Bronchial epithelial cell (primary cell): ENCODE data around the gene LIX1. TPM values are rescaled to one million over a fixed set of nuclear protein-coding genes. Genes with fewer than 3 reads are reported as not detected.
"Not testable (repeated sequence)": the region's sequence is repeated elsewhere in the genome, so short reads cannot be mapped to it uniquely, and the experiment has no call there.

Source experiments
- DNase-seq: peaks from one replicate; pipeline ENCODE4 v3.0.0-alpha.2; 2010; ENCODE audit warnings: low read depth
- FAIRE-seq: peaks from 2 replicates; lab custom pipeline; 2011; peaks lifted over from hg19 to GRCh38; lab: Jason Lieb, UNC
- H3K27me3 ChIP-seq: 2 replicates; pipeline ENCODE4 v1.5.1; 2011; ENCODE audit warnings: low read length; ENCODE audit not compliant: control insufficient read depth, insufficient read depth
- H3K36me3 ChIP-seq: 2 replicates; pipeline ENCODE4 v1.5.1; 2011; ENCODE audit warnings: low read length; ENCODE audit not compliant: control insufficient read depth, insufficient read depth
- H3K4me3 ChIP-seq: 2 replicates; pipeline ENCODE4 v1.5.1; 2011; ENCODE audit warnings: mild to moderate bottlenecking, low read depth, low read length, control low read depth
- total RNA-seq: library from RNA; depleted of rRNA; stranded (reverse); fragments of >200 nt; gene quantifications from 2 replicates; pipeline ENCODE4 v1.2.1, GENCODE V29; 2014
- TF ChIP-seq, protein P1 (sequence below): IDR thresholded peaks from 2 replicates; pipeline ENCODE4 v1.5.1; 2011; ENCODE audit warnings: mild to moderate bottlenecking, moderate library complexity, low read length, control low read depth, inconsistent platforms; ENCODE audit not compliant: insufficient read depth, severe bottlenecking

Gene LIX1
- total RNA-seq, 1 donor from 2014 or later = not detected

DNA sequence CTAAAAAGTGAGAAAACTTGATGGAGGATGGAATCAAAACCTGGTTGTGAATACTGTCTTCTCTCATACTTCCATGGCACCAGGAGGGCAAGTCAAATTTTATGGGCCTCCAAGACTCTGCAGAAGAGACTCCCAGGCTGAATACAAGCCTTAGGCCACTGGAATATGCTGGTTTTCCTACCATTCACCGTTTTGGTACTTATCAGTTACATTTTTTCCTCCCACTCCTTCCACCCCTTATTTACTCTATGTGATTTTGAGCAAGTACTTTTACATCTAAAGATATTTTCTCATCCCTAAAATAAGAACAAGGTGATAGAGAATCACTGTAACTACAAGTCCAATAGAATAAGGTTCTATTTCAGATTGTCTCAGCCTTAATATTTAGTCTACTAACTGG lies 8.0 kb upstream of the LIX1 start:
- DNase-seq (no peak), FAIRE-seq (no peak)
- TF ChIP-seq, protein P1, sequence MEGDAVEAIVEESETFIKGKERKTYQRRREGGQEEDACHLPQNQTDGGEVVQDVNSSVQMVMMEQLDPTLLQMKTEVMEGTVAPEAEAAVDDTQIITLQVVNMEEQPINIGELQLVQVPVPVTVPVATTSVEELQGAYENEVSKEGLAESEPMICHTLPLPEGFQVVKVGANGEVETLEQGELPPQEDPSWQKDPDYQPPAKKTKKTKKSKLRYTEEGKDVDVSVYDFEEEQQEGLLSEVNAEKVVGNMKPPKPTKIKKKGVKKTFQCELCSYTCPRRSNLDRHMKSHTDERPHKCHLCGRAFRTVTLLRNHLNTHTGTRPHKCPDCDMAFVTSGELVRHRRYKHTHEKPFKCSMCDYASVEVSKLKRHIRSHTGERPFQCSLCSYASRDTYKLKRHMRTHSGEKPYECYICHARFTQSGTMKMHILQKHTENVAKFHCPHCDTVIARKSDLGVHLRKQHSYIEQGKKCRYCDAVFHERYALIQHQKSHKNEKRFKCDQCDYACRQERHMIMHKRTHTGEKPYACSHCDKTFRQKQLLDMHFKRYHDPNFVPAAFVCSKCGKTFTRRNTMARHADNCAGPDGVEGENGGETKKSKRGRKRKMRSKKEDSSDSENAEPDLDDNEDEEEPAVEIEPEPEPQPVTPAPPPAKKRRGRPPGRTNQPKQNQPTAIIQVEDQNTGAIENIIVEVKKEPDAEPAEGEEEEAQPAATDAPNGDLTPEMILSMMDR = no peak
- H3K36me3 ChIP-seq = no peaks in the 10 kb centered on the region
- no peak overlapping the region for H3K4me3 ChIP-seq
- H3K27me3 ChIP-seq = no peaks in the 10 kb centered on the region

DNA sequence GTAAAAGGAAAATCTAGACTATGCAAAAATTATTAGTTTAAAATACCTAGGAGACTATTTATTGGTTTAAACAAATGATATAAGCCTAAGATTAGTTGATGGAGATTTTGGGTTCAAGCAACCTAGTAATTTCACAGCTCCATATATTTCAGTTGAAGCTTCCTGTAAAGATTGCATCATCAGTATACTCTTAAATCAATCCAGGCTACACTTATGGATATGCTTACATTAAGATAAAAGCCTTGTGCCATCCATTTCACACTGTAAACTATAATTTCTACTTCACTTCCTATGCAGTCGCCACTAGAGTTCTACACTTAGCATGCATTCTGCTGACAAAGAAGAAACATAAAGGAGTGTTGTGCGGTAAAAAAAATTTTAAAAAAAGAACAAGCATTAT lies 7.3 kb upstream of the LIX1 start:
- Histone ChIP-seq H3K4me3 (no peak overlapping the region), H3K27me3 (no peaks in the 10 kb centered on the region), H3K36me3 (no peaks in the 10 kb centered on the region)
- TF ChIP-seq, protein P1 = no peak
- no peak for FAIRE-seq
- no peak for DNase-seq

DNA sequence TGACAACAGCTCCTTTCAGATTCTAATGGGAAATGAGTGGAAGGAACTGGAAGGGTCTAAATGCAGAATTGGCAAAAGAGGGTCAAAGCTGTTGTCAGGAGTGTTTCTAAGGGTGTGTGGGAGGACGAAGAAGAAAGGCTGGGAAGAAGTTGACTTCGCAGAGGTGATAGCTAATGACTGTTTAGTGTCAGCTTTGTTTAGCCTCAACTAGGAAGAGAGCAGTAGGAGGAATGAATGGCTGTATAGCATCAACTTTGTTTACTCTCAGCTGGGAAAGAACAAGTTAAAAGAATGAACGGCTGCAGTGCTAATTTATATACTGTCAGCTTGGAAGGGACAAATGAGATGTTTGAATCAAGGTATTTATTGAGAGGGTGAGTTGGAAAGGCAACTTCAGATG lies 5.9 kb upstream of the LIX1 start:
- DNase-seq (no peak), FAIRE-seq (no peak)
- TF ChIP-seq, protein P1 = no peak
- H3K36me3 ChIP-seq = no peaks in the 10 kb centered on the region
- no peaks in the 10 kb centered on the region for H3K27me3 ChIP-seq
- no peak overlapping the region for H3K4me3 ChIP-seq

DNA sequence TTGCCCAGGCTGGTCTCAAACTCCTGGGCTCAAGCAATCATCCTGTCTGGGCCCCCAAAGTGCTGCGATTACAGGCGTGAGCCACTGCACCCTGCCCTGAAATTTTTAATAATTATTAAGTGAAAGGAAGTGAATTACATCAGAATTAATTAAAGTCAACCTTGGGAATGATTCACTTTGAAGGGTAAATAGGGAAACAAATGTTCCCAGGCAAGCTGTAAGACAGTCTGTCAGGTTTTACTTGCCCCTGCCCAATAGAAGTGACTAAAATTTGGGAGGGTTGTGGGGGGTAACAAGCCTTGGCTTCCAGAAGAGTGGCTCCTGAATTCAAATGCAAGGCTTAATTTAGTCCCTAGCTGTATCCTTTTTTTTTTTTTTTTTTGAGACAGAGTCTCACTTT lies 1.3 kb upstream of the LIX1 start:
- TF ChIP-seq, protein P1 = no peak
- Histone ChIP-seq H3K27me3 (no peaks in the 10 kb centered on the region), H3K36me3 (no peaks in the 10 kb centered on the region), H3K4me3 (no peak overlapping the region)
- DNase-seq (no peak), FAIRE-seq (no peak)

DNA sequence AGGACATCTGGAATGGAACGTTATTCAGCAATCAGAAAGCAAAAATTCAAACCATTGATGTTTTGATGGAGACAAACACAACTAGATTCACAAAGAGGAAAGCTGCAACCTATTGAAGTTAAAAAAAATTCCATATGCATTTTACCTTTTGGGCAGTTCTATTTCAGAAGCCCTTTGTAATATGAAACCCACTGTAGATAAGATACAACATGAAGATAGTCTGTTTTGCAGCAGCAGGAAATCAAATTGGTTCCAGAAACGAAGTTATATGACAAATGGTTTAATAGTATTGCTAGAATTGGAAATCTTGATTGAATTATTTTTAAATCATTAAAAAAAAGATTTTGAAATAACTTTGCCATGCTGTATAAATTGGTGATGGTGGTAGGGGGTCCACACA lies 872 bp downstream of the LIX1 start:
- DNase-seq (no peak), FAIRE-seq (no peak)
- H3K27me3 ChIP-seq = peaks cover 1% of the 10 kb centered on the region
- H3K4me3 ChIP-seq = no peak overlapping the region
- H3K36me3 ChIP-seq = no peaks in the 10 kb centered on the region
- TF ChIP-seq, protein P1 = no peak

DNA sequence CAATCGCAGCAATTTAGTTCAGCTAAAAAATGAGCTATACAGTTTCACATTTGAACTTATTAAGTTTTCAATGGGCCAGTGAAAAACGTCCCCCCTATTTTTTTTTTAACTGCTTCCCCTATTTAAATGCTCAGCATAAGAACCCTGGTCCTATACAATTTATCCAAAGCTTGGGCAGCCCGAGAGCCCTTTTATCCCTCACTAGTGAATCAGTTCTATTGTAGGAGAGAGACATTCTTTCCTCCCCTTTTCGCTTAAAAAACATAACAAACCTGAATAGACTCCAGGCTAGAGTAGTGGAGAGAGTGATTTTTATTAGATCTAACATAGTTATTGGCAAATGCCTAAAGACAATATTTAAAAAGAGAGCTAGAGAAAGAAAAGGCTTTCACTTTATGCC lies 1.4 kb downstream of the LIX1 start:
- H3K36me3 ChIP-seq = no peaks in the 10 kb centered on the region
- peaks cover 1% of the 10 kb centered on the region for H3K27me3 ChIP-seq
- FAIRE-seq = no peak
- TF ChIP-seq, protein P1 = no peak
- DNase-seq = no peak
- H3K4me3 ChIP-seq = no peak overlapping the region

DNA sequence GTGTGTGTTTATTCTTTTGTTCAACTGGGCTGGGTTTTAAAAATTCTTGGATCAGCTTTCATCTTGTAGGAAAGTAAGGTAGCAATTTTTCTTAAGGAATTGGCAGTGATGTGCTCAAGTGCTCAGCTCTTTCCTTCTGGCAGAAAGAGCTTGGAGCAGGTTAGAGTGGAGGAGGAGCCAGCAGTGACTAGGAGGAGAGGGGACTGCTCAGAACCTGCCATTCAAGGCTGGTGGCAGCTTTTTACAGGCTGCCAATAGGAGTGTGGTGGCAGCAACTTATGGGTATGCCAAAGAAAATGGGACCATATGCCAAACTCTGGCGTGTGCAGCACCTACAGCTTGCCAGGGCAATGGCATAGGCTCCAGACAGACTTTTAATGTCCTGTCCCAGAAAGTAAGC lies 2.2 kb downstream of the LIX1 start:
- DNase-seq, H3K36me3 ChIP-seq, H3K27me3 ChIP-seq, H3K4me3 ChIP-seq: not testable (repeated sequence)
- peak; percentile 94 for FAIRE-seq
